BE2C (cell line): ENCODE measurements around the gene MMP1.

ENCODE experiments used
- DNase-seq: peaks from one replicate; pipeline ENCODE4 v3.0.0-alpha.2; 2020
- H3K27me3 ChIP-seq: fragments of 250-450 bp; sonication (Bioruptor Pico); 2 replicates; pipeline ENCODE4 v1.5.1; 2020; ENCODE audit warnings: mild to moderate bottlenecking
- H3K36me3 ChIP-seq: fragments of 250-450 bp; sonication (Bioruptor Pico); 2 replicates; pipeline ENCODE4 v1.5.1; 2020; ENCODE audit warnings: mild to moderate bottlenecking
- H3K4me1 ChIP-seq: fragments of 250-450 bp; sonication (Bioruptor Pico); 2 replicates; pipeline ENCODE4 v1.5.1; 2020
- H3K4me3 ChIP-seq: 2 replicates; pipeline ENCODE4 v1.5.1; 2011; ENCODE audit warnings: low read depth, low read length
- H3K9me3 ChIP-seq: fragments of 250-450 bp; sonication (Bioruptor Pico); 2 replicates; pipeline ENCODE4 v1.5.1; 2020
- CTCF ChIP-seq: IDR thresholded peaks from 2 replicates; pipeline ENCODE4 v1.5.1; 2012; ENCODE audit warnings: mild to moderate bottlenecking, low read depth, low read length

Gene MMP1

GRCh38 chr11:102837156-102837555 is 39.2 kb upstream of the MMP1 start:
- Histone ChIP-seq H3K27me3 (peaks cover 5% of the 10 kb centered on the region; the same call in 1 of the 2 replicates), H3K36me3 (no peaks in the 10 kb centered on the region), H3K9me3 (no peaks in the 10 kb centered on the region), H3K4me1 (no peaks in the 10 kb centered on the region), H3K4me3 (no peak overlapping the region)
- DNase-seq: no peak
- no peak for TF ChIP-seq CTCF

GRCh38 chr11:102836290-102836875 is 38.4 kb upstream of the MMP1 start:
- H3K9me3 ChIP-seq: no peaks in the 10 kb centered on the region

GRCh38 chr11:102833731-102834130 is 35.8 kb upstream of the MMP1 start:
- TF ChIP-seq CTCF: no peak
- DNase-seq: no peak

More at GRCh38 chr11:102836290-102836875, 38.4 kb upstream of the MMP1 start:
- H3K4me1 ChIP-seq: no peaks in the 10 kb centered on the region
- H3K36me3 ChIP-seq: no peaks in the 10 kb centered on the region
- peaks cover 12% of the 10 kb centered on the region for H3K27me3 ChIP-seq
- no peak for TF ChIP-seq CTCF
- no peak overlapping the region for H3K4me3 ChIP-seq
- DNase-seq: no peak

GRCh38 chr11:102832612-102833011 is 34.7 kb upstream of the MMP1 start:
- Histone ChIP-seq H3K4me3 (no peak overlapping the region), H3K36me3 (no peaks in the 10 kb centered on the region), H3K27me3 (peaks cover 18% of the 10 kb centered on the region), H3K4me1 (no peaks in the 10 kb centered on the region), H3K9me3 (no peaks in the 10 kb centered on the region)
- TF ChIP-seq CTCF: no peak
- DNase-seq: no peak

More at GRCh38 chr11:102833731-102834130, 35.8 kb upstream of the MMP1 start:
- Histone ChIP-seq H3K4me1 (no peaks in the 10 kb centered on the region), H3K4me3 (no peak overlapping the region), H3K36me3 (no peaks in the 10 kb centered on the region), H3K9me3 (no peaks in the 10 kb centered on the region), H3K27me3 (peaks cover 18% of the 10 kb centered on the region)

- H3K4me3 ChIP-seq: no peak overlapping the region
- no peaks in the 10 kb centered on the region for H3K4me1 ChIP-seq
- no peak for TF ChIP-seq CTCF
- H3K9me3 ChIP-seq: no peaks in the 10 kb centered on the region
- H3K27me3 ChIP-seq: peaks cover 18% of the 10 kb centered on the region
- DNase-seq: no peak
- H3K36me3 ChIP-seq: no peaks in the 10 kb centered on the region
Measured at GRCh38 chr11:102831489-102832440, 33.8 kb upstream of the MMP1 start.

- peaks cover 18% of the 10 kb centered on the region for H3K27me3 ChIP-seq
- DNase-seq: no peak
- H3K4me1 ChIP-seq: no peaks in the 10 kb centered on the region
- H3K36me3 ChIP-seq: no peaks in the 10 kb centered on the region
- no peak for TF ChIP-seq CTCF
- no peak overlapping the region for H3K4me3 ChIP-seq
- H3K9me3 ChIP-seq: no peaks in the 10 kb centered on the region
Measured at GRCh38 chr11:102831128-102831488, 33.1 kb upstream of the MMP1 start.
